Muscle of arm (tissue), 12 donors: ENCODE data around the gene NKAIN4. TPM values are rescaled to one million over a fixed set of nuclear protein-coding genes. Genes with fewer than 3 reads are reported as not detected.

Experiments
- DNase-seq: peaks from one replicate; pipeline ENCODE4 v3.0.0-alpha.2; 2013
- polyA plus RNA-seq, 12 donors: library from polyadenylated mRNA; unstranded; fragments of 120-200 nt; gene quantifications; one replicate each; pipeline ENCODE4 v1.2.1, GENCODE V29; 2013; ENCODE audit not compliant: insufficient read length in 12 of 12

Gene NKAIN4
- polyA plus RNA-seq, 12 donors, result 15.3 to 34.7 (median 26.2) TPM; not detected in 1

GRCh38 chr20:63196768-63197470 lies 57.3 kb downstream of the NKAIN4 start:
- no peak for DNase-seq

GRCh38 chr20:63194797-63195173 lies 59.5 kb downstream of the NKAIN4 start:
- DNase-seq, result no peak

- no peak for DNase-seq
Observed at GRCh38 chr20:63194007-63194796, 60.1 kb downstream of the NKAIN4 start.

- DNase-seq, result no peak
Observed at GRCh38 chr20:63192721-63193120, 61.5 kb downstream of the NKAIN4 start.

- DNase-seq, result no peak
Observed at GRCh38 chr20:63191400-63191799, 62.9 kb downstream of the NKAIN4 start.

- DNase-seq, result no peak
Observed at GRCh38 chr20:63190828-63191227, 63.4 kb downstream of the NKAIN4 start.

Other genes starting within 250 kb of the NKAIN4 start
- gene BHLHE23, start 247.5 kb downstream of the NKAIN4 start, polyA plus RNA-seq, result under 1 TPM in 1 of 12 donors, not detected in 11; 0.16 TPM
- 10 to 100 TPM in 11 of 12 donors, not detected in 1; 25.5 to 32.0 (median 29.7) TPM for gene YTHDF1, start 38.3 kb downstream of the NKAIN4 start, polyA plus RNA-seq
- gene BIRC7, start 18.6 kb downstream of the NKAIN4 start, polyA plus RNA-seq, result under 1 TPM in 6 of 12 donors, not detected in 6; 0.16 to 0.72 (median 0.26) TPM
- 100 to 1,000 TPM in 1 of 12 donors, 10 to 100 TPM in 10, not detected in 1; 60.2 to 117 (median 69.1) TPM for gene ARFGAP1, start 18.4 kb upstream of the NKAIN4 start, polyA plus RNA-seq
- 10 to 100 TPM in 2 of 12 donors, 1 to 10 TPM in 9, not detected in 1; 2.9 to 12.9 (median 4.7) TPM for gene COL20A1, start 38.7 kb upstream of the NKAIN4 start, polyA plus RNA-seq
- gene CHRNA4, start 106.9 kb upstream of the NKAIN4 start, polyA plus RNA-seq, result 1 to 10 TPM in 6 of 12 donors, under 1 TPM in 4, not detected in 2; 0.22 to 2.5 (median 1.1) TPM
- gene KCNQ2, start 218.2 kb upstream of the NKAIN4 start, polyA plus RNA-seq, result 1 to 10 TPM in 11 of 12 donors, not detected in 1; 1.6 to 5.4 (median 2.9) TPM
- gene EEF1A2, start 244.6 kb upstream of the NKAIN4 start, polyA plus RNA-seq, result 1,000 to 10,000 TPM in 1 of 12 donors, 100 to 1,000 TPM in 11; 241 to 1,389 (median 612) TPM